Stomach (tissue), 9 donors: Measurements from ENCODE around the gene GCNT3. TPM values are rescaled to one million over a fixed set of nuclear protein-coding genes. Genes with fewer than 3 reads are reported as not detected.
A peak's percentile ranks its signal among the peaks of the same experiment; 100 is the strongest.

Experiments used
- DNase-seq, 2 donors: peaks; one replicate each; pipeline versions ENCODE4 v3.0.0 to v3.0.0-alpha.2; 2013 to 2019
- H3K27ac ChIP-seq, 5 donors: fragments of 200-600 bp in 4 of 5; sonication (generic) in 4 of 5; one replicate each; pipeline ENCODE4 v1.5.1; 2013 to 2019; ENCODE audit warnings: mild to moderate bottlenecking in 1 of 5, moderate library complexity in 1 of 5
- H3K27me3 ChIP-seq, 3 donors: fragments of 200-600 bp; sonication (generic); one replicate each; pipeline ENCODE4 v1.5.1; 2017 to 2019; ENCODE audit warnings: mixed run types in 1 of 3
- H3K36me3 ChIP-seq, 4 donors: fragments of 200-600 bp; sonication (generic); 1 replicate in 3 of 4; 2 replicates in 1 of 4; pipeline ENCODE4 v1.5.1; 2016 to 2019
- H3K4me1 ChIP-seq, 4 donors: fragments of 200-600 bp; sonication (generic); one replicate each; pipeline ENCODE4 v1.5.1; 2016 to 2019
- H3K4me3 ChIP-seq, 4 donors: fragments of 200-600 bp; sonication (generic) in 3 of 4; one replicate each; pipeline ENCODE4 v1.5.1; 2016 to 2019; ENCODE audit warnings: mild to moderate bottlenecking in 1 of 4
- H3K9me3 ChIP-seq, 4 donors: fragments of 200-600 bp; sonication (generic); one replicate each; pipeline ENCODE4 v1.5.1; 2016 to 2019
- CTCF ChIP-seq, 7 experiments: fragments of 450-650 bp in 4 of 7; fragments of 200-600 bp in 3 of 7; sonication (generic) in 3 of 7; IDR thresholded peaks; one replicate each; pipeline ENCODE4 v1.5.1; 2016 to 2019; ENCODE audit warnings: antibody characterized with exemption in 7 of 7, control low read depth in 2 of 7, mild to moderate bottlenecking in 1 of 7
- EP300 ChIP-seq: sonication (generic); formaldehyde crosslinking; IDR thresholded peaks from one replicate; pipeline ENCODE4 v1.6.1; 2017; ENCODE audit warnings: antibody characterized with exemption
- POLR2A ChIP-seq, 4 donors: fragments of 450-650 bp; IDR thresholded peaks; one replicate each; pipeline ENCODE4 v1.6.1; 2016; ENCODE audit warnings: antibody characterized with exemption in 4 of 4, control low read depth in 2 of 4, mild to moderate bottlenecking in 1 of 4, moderate library complexity in 1 of 4
- POLR2AphosphoS5 ChIP-seq, 3 donors: sonication (generic); formaldehyde crosslinking; IDR thresholded peaks; one replicate each; pipeline ENCODE4 v1.6.1; 2016; ENCODE audit warnings: antibody characterized with exemption in 3 of 3
- WGBS, 5 donors: extraction: QIAGEN DNeasy Blood & Tissue Kit in 3 of 5; methylation state at CpG; one replicate each; pipeline versions ENCODE4 v1.1.5 to v1.1.7; 2013 to 2018; 5-methylcytosine and 5-hydroxymethylcytosine counted together
- intact Hi-C: fragments of 100-400 bp; cut with DNase I; formaldehyde crosslinking; loops from one replicate; pipeline ENCODE4 v1.15.1; 2023; ENCODE audit warnings: low total_unique reads
- polyA plus RNA-seq, 3 donors: library from polyadenylated mRNA; stranded (reverse); fragments of 200-250 nt; gene quantifications; one replicate each; pipeline ENCODE4 v1.2.3, GENCODE V29; 2013
- total RNA-seq, 5 donors: library from RNA; depleted of rRNA; stranded (reverse); fragments of >200 nt; gene quantifications; one replicate each; pipeline versions ENCODE4 v1.1.0 to v1.2.3, GENCODE V29; 2014 to 2016
- donor health status: healthy with polysubstance abuse.
- donor health status: Bipolar disorder and iron deficiency.
- donor health status: healthy.

GCNT3 gene
- total and polyA plus RNA-seq, 8 donors: 4.8 to 22.0 (median 9.2) TPM

GRCh38 chr15:59594493-59594942 is 17.1 kb upstream of the GCNT3 start:
- 18 to 49% (median 31%) methylated on average over 3 of the region's 3 CpGs for WGBS, 5 donors
- intact Hi-C loops: no loop called here
- peak in 2 of 3 donors; percentile 57 to 73 for TF ChIP-seq POLR2AphosphoS5 (IDR thresholded peaks at IDR 0.05)
- TF ChIP-seq POLR2A (IDR thresholded peaks at IDR 0.05): no peak
- H3K4me1 ChIP-seq: peaks cover 10 to 40% (median 15%) of the 10 kb centered on the region in 4 donors
- peak overlapping the region in 4 of 5 donors; percentile 62 to 85 (median 71) for H3K27ac ChIP-seq
- H3K27me3 ChIP-seq: no peaks in the 10 kb centered on the region
- no peak overlapping the region for H3K4me3 ChIP-seq
- H3K9me3 ChIP-seq: no peaks in the 10 kb centered on the region
- peak in 1 of 2 donors; percentile 68 for DNase-seq
- no peaks in the 10 kb centered on the region for H3K36me3 ChIP-seq

GRCh38 chr15:59594991-59595390 is 16.6 kb upstream of the GCNT3 start:
- Histone ChIP-seq H3K4me1 (peaks cover 10 to 40% (median 15%) of the 10 kb centered on the region in 4 donors), H3K9me3 (no peaks in the 10 kb centered on the region), H3K27ac (peak overlapping the region in 4 of 5 donors; percentile 68 to 85 (median 74)), H3K27me3 (no peaks in the 10 kb centered on the region), H3K4me3 (no peak overlapping the region), H3K36me3 (no peaks in the 10 kb centered on the region)
- 76 to 88% (median 85%) methylated on average over 2 of the region's 2 CpGs for WGBS, 5 donors
- TF ChIP-seq EP300: no peak
- TF ChIP-seq CTCF (IDR thresholded peaks at IDR 0.05): no peak
- no peak for TF ChIP-seq POLR2AphosphoS5 (IDR thresholded peaks at IDR 0.05)
- TF ChIP-seq POLR2A (IDR thresholded peaks at IDR 0.05): no peak
- no peak for DNase-seq
- intact Hi-C loops: no loop called here

- H3K4me1 ChIP-seq: peaks cover 10 to 35% (median 15%) of the 10 kb centered on the region in 4 donors
These were observed 16.1 kb upstream of the GCNT3 start for GRCh38 chr15:59595434-59595915.

GRCh38 chr15:59596640-59597039 is 14.9 kb upstream of the GCNT3 start:
- TF ChIP-seq CTCF (IDR thresholded peaks at IDR 0.05): no peak
- intact Hi-C loops: no loop called here
- peaks cover 0 to 8% (median 7%) of the 10 kb centered on the region in 4 donors for H3K9me3 ChIP-seq
- no peak overlapping the region for H3K4me3 ChIP-seq
- no peaks in the 10 kb centered on the region for H3K36me3 ChIP-seq
- H3K27me3 ChIP-seq: no peaks in the 10 kb centered on the region
- no peak for DNase-seq
- peaks cover 9 to 28% (median 11%) of the 10 kb centered on the region in 4 donors for H3K4me1 ChIP-seq
- H3K27ac ChIP-seq: peak overlapping the region in 2 of 5 donors; percentile 74 to 85

More at GRCh38 chr15:59595434-59595915, 16.1 kb upstream of the GCNT3 start:
- peak overlapping the region in 4 of 5 donors; percentile 68 to 85 (median 74) for H3K27ac ChIP-seq
- no peaks in the 10 kb centered on the region for H3K9me3 ChIP-seq
- intact Hi-C loops: no loop called here
- no peaks in the 10 kb centered on the region for H3K27me3 ChIP-seq
- no peak overlapping the region for H3K4me3 ChIP-seq
- peak in 2 of 3 donors; percentile 39 to 55 for TF ChIP-seq POLR2AphosphoS5 (IDR thresholded peaks at IDR 0.05)
- no peak for TF ChIP-seq CTCF (IDR thresholded peaks at IDR 0.05)
- no peak for TF ChIP-seq POLR2A (IDR thresholded peaks at IDR 0.05)
- whole genome bisulfite sequencing, 5 donors: 34 to 72% (median 46%) methylated on average over 7 of the region's 7 CpGs
- DNase-seq: peak; percentile 49 to 74
- no peaks in the 10 kb centered on the region for H3K36me3 ChIP-seq

GRCh38 chr15:59598461-59598860 is 13.1 kb upstream of the GCNT3 start:
- Histone ChIP-seq H3K27me3 (no peaks in the 10 kb centered on the region), H3K36me3 (no peaks in the 10 kb centered on the region), H3K9me3 (peaks cover 0 to 12% (median 7%) of the 10 kb centered on the region in 4 donors), H3K27ac (no peak overlapping the region), H3K4me1 (peaks cover 9 to 20% (median 11%) of the 10 kb centered on the region in 4 donors), H3K4me3 (no peak overlapping the region)
- no peak for DNase-seq
- intact Hi-C loops: no loop called here
- WGBS, 5 donors: 82 to 91% (median 90%) methylated on average over 2 of the region's 2 CpGs
- TF ChIP-seq POLR2AphosphoS5 (IDR thresholded peaks at IDR 0.05): no peak
